Astrocyte (in vitro differentiated cells and primary cell): Measurements from ENCODE around the gene THADA. TPM values are rescaled to one million over a fixed set of nuclear protein-coding genes. Genes with fewer than 3 reads are reported as not detected.

Source experiments
- DNase-seq: peaks from one replicate; pipeline ENCODE4 v3.0.0-alpha.2; 2010; ENCODE audit warnings: low read depth
- FAIRE-seq: peaks from 2 replicates; lab custom pipeline; 2011; peaks lifted over from hg19 to GRCh38; lab: Jason Lieb, UNC
- H2AFZ ChIP-seq: 2 replicates; pipeline ENCODE4 v1.6.0; 2012; ENCODE audit warnings: low read depth, low read length, inconsistent platforms
- H3K27ac ChIP-seq: 2 replicates; pipeline ENCODE4 v1.5.1; 2011; ENCODE audit warnings: low read depth, low read length, inconsistent platforms
- H3K27me3 ChIP-seq: 2 replicates; pipeline ENCODE4 v1.6.0; 2011; ENCODE audit warnings: low read length, inconsistent platforms; ENCODE audit not compliant: insufficient read depth
- H3K36me3 ChIP-seq: 2 replicates; pipeline ENCODE4 v1.5.1; 2011; ENCODE audit warnings: low read length, inconsistent platforms; ENCODE audit not compliant: insufficient read depth
- H3K4me1 ChIP-seq: 2 replicates; pipeline ENCODE4 v1.5.1; 2011; ENCODE audit warnings: low read length, inconsistent platforms; ENCODE audit not compliant: insufficient read depth
- H3K4me2 ChIP-seq: 2 replicates; pipeline ENCODE4 v1.6.0; 2012; ENCODE audit warnings: low read length, inconsistent platforms
- H3K4me3 ChIP-seq: 2 replicates; pipeline ENCODE4 v1.5.1; 2011; ENCODE audit warnings: low read depth, mild to moderate bottlenecking, low read length, inconsistent platforms; ENCODE audit not compliant: insufficient read depth
- H3K79me2 ChIP-seq: 2 replicates; pipeline ENCODE4 v1.6.0; 2012; ENCODE audit warnings: mild to moderate bottlenecking, low read length, inconsistent platforms; ENCODE audit not compliant: insufficient read depth
- H3K9ac ChIP-seq: 2 replicates; pipeline ENCODE4 v1.6.0; 2012; ENCODE audit warnings: mild to moderate bottlenecking, low read length, inconsistent platforms
- H3K9me3 ChIP-seq: 2 replicates; pipeline ENCODE4 v1.5.1; 2012; ENCODE audit warnings: low read depth, mild to moderate bottlenecking, low read length, inconsistent platforms; ENCODE audit not compliant: insufficient read depth
- H4K20me1 ChIP-seq: 2 replicates; pipeline ENCODE4 v1.6.0; 2012; ENCODE audit warnings: low read length, inconsistent platforms; ENCODE audit not compliant: insufficient read depth
- H3K27ac Mint-ChIP-seq: one replicate; pipeline ENCODE4 v1.8.0; 2021; ENCODE audit warnings: mild to moderate bottlenecking, mixed read lengths; ENCODE audit not compliant: unreplicated experiment
- H3K27me3 Mint-ChIP-seq: one replicate; pipeline ENCODE4 v1.8.0; 2021; ENCODE audit warnings: low read depth, mixed read lengths; ENCODE audit not compliant: unreplicated experiment
- H3K36me3 Mint-ChIP-seq: one replicate; pipeline ENCODE4 v1.8.0; 2021; ENCODE audit warnings: low read depth, mixed read lengths; ENCODE audit not compliant: unreplicated experiment
- H3K4me1 Mint-ChIP-seq: one replicate; pipeline ENCODE4 v1.8.0; 2021; ENCODE audit warnings: low read depth, mixed read lengths; ENCODE audit not compliant: unreplicated experiment
- H3K4me3 Mint-ChIP-seq: one replicate; pipeline ENCODE4 v1.8.0; 2021; ENCODE audit warnings: mild to moderate bottlenecking, moderate library complexity, mixed read lengths; ENCODE audit not compliant: unreplicated experiment
- H3K9me3 Mint-ChIP-seq: one replicate; pipeline ENCODE4 v1.8.0; 2021; ENCODE audit warnings: mild to moderate bottlenecking, mixed read lengths; ENCODE audit not compliant: unreplicated experiment
- EZH2 ChIP-seq: IDR thresholded peaks from 2 replicates; pipeline ENCODE4 v1.6.1; 2012; ENCODE audit warnings: mild to moderate bottlenecking, low read length, inconsistent platforms; ENCODE audit not compliant: insufficient read depth
- total RNA-seq: library from RNA; stranded (reverse); gene quantifications from 2 replicates; pipeline ENCODE4 v1.2.1, GENCODE V29; 2021
- TF ChIP-seq, protein P1 (sequence below): IDR thresholded peaks from 2 replicates; pipeline ENCODE4 v1.5.1; 2011; ENCODE audit warnings: low read depth, mild to moderate bottlenecking, inconsistent platforms, low read length, moderate library complexity; ENCODE audit not compliant: insufficient read depth

The THADA gene
- total RNA-seq, 1 donor from 2014 or later: 16.2 TPM

GRCh38 chr2:43340945-43341356, 254.9 kb downstream of the THADA start:
- H3K9me3 Mint-ChIP-seq: no peaks in the 10 kb centered on the region
- Histone ChIP-seq H4K20me1 (peaks cover 9% of the 10 kb centered on the region), H3K27me3 (no peaks in the 10 kb centered on the region), H3K4me2 (peak overlapping the region; percentile 68), H2AFZ (no peak overlapping the region), H3K9ac (peak overlapping the region; percentile 48), H3K4me3 (peak overlapping the region; percentile 7), H3K9me3 (no peaks in the 10 kb centered on the region), H3K36me3 (no peaks in the 10 kb centered on the region), H3K79me2 (no peaks in the 10 kb centered on the region), H3K27ac (peak overlapping the region; percentile 56), H3K4me1 (peaks cover 49% of the 10 kb centered on the region)
- no peaks in the 10 kb centered on the region for H3K27me3 Mint-ChIP-seq
- peak; percentile 81 for DNase-seq
- peak; percentile 54 for FAIRE-seq
- peak overlapping the region; percentile 90 for H3K27ac Mint-ChIP-seq
- peaks cover 2% of the 10 kb centered on the region for H3K36me3 Mint-ChIP-seq
- peak overlapping the region; percentile 9 for H3K4me3 Mint-ChIP-seq
- H3K4me1 Mint-ChIP-seq: peaks cover 49% of the 10 kb centered on the region
- TF ChIP-seq, protein P1, sequence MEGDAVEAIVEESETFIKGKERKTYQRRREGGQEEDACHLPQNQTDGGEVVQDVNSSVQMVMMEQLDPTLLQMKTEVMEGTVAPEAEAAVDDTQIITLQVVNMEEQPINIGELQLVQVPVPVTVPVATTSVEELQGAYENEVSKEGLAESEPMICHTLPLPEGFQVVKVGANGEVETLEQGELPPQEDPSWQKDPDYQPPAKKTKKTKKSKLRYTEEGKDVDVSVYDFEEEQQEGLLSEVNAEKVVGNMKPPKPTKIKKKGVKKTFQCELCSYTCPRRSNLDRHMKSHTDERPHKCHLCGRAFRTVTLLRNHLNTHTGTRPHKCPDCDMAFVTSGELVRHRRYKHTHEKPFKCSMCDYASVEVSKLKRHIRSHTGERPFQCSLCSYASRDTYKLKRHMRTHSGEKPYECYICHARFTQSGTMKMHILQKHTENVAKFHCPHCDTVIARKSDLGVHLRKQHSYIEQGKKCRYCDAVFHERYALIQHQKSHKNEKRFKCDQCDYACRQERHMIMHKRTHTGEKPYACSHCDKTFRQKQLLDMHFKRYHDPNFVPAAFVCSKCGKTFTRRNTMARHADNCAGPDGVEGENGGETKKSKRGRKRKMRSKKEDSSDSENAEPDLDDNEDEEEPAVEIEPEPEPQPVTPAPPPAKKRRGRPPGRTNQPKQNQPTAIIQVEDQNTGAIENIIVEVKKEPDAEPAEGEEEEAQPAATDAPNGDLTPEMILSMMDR: no peak
- no peak for TF ChIP-seq EZH2

DNA sequence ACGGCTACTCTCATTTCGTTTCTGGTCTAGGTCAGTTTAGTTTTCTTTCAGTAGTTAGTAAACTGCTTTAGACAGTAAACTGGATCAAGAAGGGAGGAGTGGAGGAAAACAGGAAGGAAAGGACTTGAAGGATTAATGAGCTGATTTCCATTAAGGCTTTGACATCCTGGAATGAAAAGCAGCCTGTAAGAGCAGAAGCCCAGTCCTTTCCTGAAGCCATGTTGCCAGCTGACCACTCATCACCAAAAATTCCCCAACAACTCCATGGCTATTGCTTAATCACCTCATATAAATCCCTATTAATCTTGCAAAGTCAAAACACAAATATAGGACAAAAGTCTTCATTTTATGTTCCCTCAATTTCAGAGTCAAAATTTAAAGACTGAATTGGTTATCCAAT, 255.8 kb downstream of the THADA start:
- peaks cover 4% of the 10 kb centered on the region for H3K36me3 Mint-ChIP-seq
- TF ChIP-seq, protein P1: no peak
- TF ChIP-seq EZH2: no peak

DNA sequence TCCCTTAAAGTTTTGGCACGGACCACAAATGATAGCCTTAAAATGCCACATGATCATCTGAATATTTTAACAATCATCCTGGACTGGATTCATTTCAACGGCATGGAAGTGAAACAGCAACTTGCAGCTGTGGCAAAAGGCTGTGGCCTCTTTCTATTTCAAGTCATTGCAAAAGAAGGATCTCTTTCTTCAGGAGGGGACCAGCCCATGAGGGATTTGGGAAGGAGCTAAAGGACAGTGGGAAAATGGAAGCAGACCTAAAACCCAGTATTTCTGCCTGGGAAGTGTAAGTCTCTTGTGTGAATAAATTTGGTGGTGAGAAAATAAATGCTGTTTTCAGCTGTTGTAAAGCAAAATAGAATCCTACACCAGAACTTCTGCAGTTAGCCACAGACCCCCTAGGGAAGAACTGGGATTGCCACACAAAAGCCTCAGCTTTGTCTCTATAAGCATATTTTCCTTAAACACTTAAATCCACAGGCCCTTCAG, 262.1 kb downstream of the THADA start:
- Histone ChIP-seq H3K27me3 (no peaks in the 10 kb centered on the region), H3K9ac (no peak overlapping the region), H3K9me3 (no peaks in the 10 kb centered on the region), H3K27ac (no peak overlapping the region), H3K36me3 (no peaks in the 10 kb centered on the region), H4K20me1 (no peaks in the 10 kb centered on the region), H2AFZ (no peak overlapping the region), H3K4me3 (no peak overlapping the region), H3K4me2 (peak overlapping the region; percentile 1), H3K79me2 (no peaks in the 10 kb centered on the region), H3K4me1 (peaks cover 8% of the 10 kb centered on the region)
- Mint-ChIP-seq H3K27ac (peak overlapping the region; percentile 59), H3K4me1 (peaks cover 17% of the 10 kb centered on the region), H3K36me3 (peaks cover 2% of the 10 kb centered on the region), H3K27me3 (no peaks in the 10 kb centered on the region), H3K9me3 (peaks cover 2% of the 10 kb centered on the region), H3K4me3 (no peak overlapping the region)
- TF ChIP-seq EZH2: no peak
- TF ChIP-seq, protein P1: no peak
- DNase-seq (peak; percentile 52), FAIRE-seq (no peak)

More for the DNA sequence above, 255.8 kb downstream of the THADA start:
- Mint-ChIP-seq H3K4me1 (peaks cover 41% of the 10 kb centered on the region), H3K9me3 (no peaks in the 10 kb centered on the region), H3K27me3 (no peaks in the 10 kb centered on the region), H3K27ac (peak overlapping the region; percentile 90), H3K4me3 (no peak overlapping the region)
- no peak overlapping the region for H3K9ac ChIP-seq
- no peaks in the 10 kb centered on the region for H3K9me3 ChIP-seq
- DNase-seq: peak; percentile 75
- H2AFZ ChIP-seq: no peak overlapping the region
- no peak overlapping the region for H3K4me3 ChIP-seq
- peak overlapping the region; percentile 56 for H3K27ac ChIP-seq
- H3K79me2 ChIP-seq: no peaks in the 10 kb centered on the region
- H3K27me3 ChIP-seq: no peaks in the 10 kb centered on the region
- peaks cover 41% of the 10 kb centered on the region for H3K4me1 ChIP-seq
- FAIRE-seq: no peak
- H3K4me2 ChIP-seq: peak overlapping the region; percentile 3
- H4K20me1 ChIP-seq: peaks cover 9% of the 10 kb centered on the region
- H3K36me3 ChIP-seq: no peaks in the 10 kb centered on the region
